Activated T-helper 1 cell treated with Interleukin-2 at 50 U/mL for 16 hours (primary cell): ENCODE measurements around the gene LCORL.
"Not testable (repeated sequence)": the region's sequence is repeated elsewhere in the genome, so short reads cannot be mapped to it uniquely, and the experiment has no call there.

Source experiments
- DNase-seq: peaks from one replicate; pipeline ENCODE4 v3.0.0-alpha.2; 2020; ENCODE audit warnings: low read depth

The LCORL gene

GRCh38 chr4:17930256-17930655 lies 91.3 kb downstream of the LCORL start:
- no peak for DNase-seq

GRCh38 chr4:17924189-17924588 lies 97.4 kb downstream of the LCORL start:
- DNase-seq, result no peak

- DNase-seq, result no peak
Observed at GRCh38 chr4:17921451-17921850, 100.1 kb downstream of the LCORL start.

- DNase-seq, result no peak
Observed at GRCh38 chr4:17920681-17921080, 100.9 kb downstream of the LCORL start.

GRCh38 chr4:17915439-17915838 lies 106.1 kb downstream of the LCORL start:
- no peak for DNase-seq

GRCh38 chr4:17912011-17912410 lies 109.5 kb downstream of the LCORL start:
- no peak for DNase-seq

- no peak for DNase-seq
Observed at GRCh38 chr4:17911608-17912007, 109.9 kb downstream of the LCORL start.

- DNase-seq, result no peak
Observed at GRCh38 chr4:17898553-17899055, 123.0 kb downstream of the LCORL start.

- DNase-seq, result no peak
Observed at GRCh38 chr4:17895481-17895880, 126.1 kb downstream of the LCORL start.

- no peak for DNase-seq
Observed at GRCh38 chr4:17894421-17894820, 127.1 kb downstream of the LCORL start.

GRCh38 chr4:17889692-17890091 lies 131.9 kb downstream of the LCORL start:
- no peak for DNase-seq

GRCh38 chr4:17884511-17884910 lies 137.0 kb downstream of the LCORL start:
- DNase-seq, result no peak

GRCh38 chr4:17884063-17884462 lies 137.5 kb downstream of the LCORL start:
- no peak for DNase-seq

- no peak for DNase-seq
Observed at GRCh38 chr4:17877661-17878060, 143.9 kb downstream of the LCORL start.

- DNase-seq, result no peak
Observed at GRCh38 chr4:17876943-17877342, 144.6 kb downstream of the LCORL start.

- DNase-seq, result no peak
Observed at GRCh38 chr4:17875402-17876070, 146.0 kb downstream of the LCORL start.

GRCh38 chr4:17869327-17869726 lies 152.2 kb downstream of the LCORL start:
- no peak for DNase-seq

- DNase-seq, result no peak
Observed at GRCh38 chr4:17867276-17867675, 154.3 kb downstream of the LCORL start.

- no peak for DNase-seq
Observed at GRCh38 chr4:17866810-17867209, 154.7 kb downstream of the LCORL start.

GRCh38 chr4:17865866-17866363 lies 155.6 kb downstream of the LCORL start:
- DNase-seq, result no peak

- not testable (repeated sequence) for DNase-seq
Observed at GRCh38 chr4:17861906-17862305, 159.6 kb downstream of the LCORL start.

- DNase-seq, result no peak
Observed at GRCh38 chr4:17859793-17860406, 161.7 kb downstream of the LCORL start.

- DNase-seq, result no peak
Observed at GRCh38 chr4:17854036-17854435, 167.5 kb downstream of the LCORL start.

- no peak for DNase-seq
Observed at GRCh38 chr4:17851959-17852358, 169.6 kb downstream of the LCORL start.
